A549 (cell line): Measurements from ENCODE around the gene LUZP2. TPM values are rescaled to one million over a fixed set of nuclear protein-coding genes. Genes with fewer than 3 reads are reported as not detected.

Source experiments
- ATAC-seq, 2 experiments: fragments of 200-7000 bp in 1 of 2; fragments of >200 bp in 1 of 2; cut with Nextera tagmentation in 1 of 2; cut with Tn5 transposase in 1 of 2; 3 replicates each; pipeline versions ENCODE4 v1.8.0 to v1.9.1; 2018 to 2020; ENCODE audit warnings: mild to moderate bottlenecking in 1 of 2, moderate library complexity in 1 of 2
- CTCF ChIA-PET: fragments of 300-600 bp; sonication (Branson Sonifier 250); formaldehyde crosslinking; extraction: SDS; loops from one replicate; lab custom pipeline; 2021; ENCODE audit warnings: antibody characterized with exemption, inconsistent platforms; lab: Yijun Ruan, JAX
- POLR2A ChIA-PET: fragments of 350-600 bp; formaldehyde crosslinking; extraction: SDS; loops from one replicate; lab custom pipeline; 2021; ENCODE audit warnings: antibody characterized with exemption, inconsistent platforms; lab: Yijun Ruan, JAX
- DNase-seq, 2 experiments: peaks; one replicate each; pipeline versions ENCODE4 v3.0.0 to v3.0.0-alpha.2; 2011 to 2016; ENCODE audit warnings: low read depth in 1 of 2, low spot score in 1 of 2
- FAIRE-seq: peaks from 2 replicates; lab custom pipeline; 2011; peaks lifted over from hg19 to GRCh38; lab: Jason Lieb, UNC
- H3K27ac ChIP-seq, 2 experiments: fragments of >200 bp; sonication (Bioruptor Twin); formaldehyde crosslinking; 3 replicates each; pipeline ENCODE4 v1.5.1; 2016 to 2017
- H3K4me1 ChIP-seq: fragments of >200 bp; sonication (Bioruptor Twin); formaldehyde crosslinking; 3 replicates; pipeline ENCODE4 v1.6.1; 2016
- H3K4me2 ChIP-seq: fragments of >200 bp; sonication (Bioruptor Twin); formaldehyde crosslinking; 3 replicates; pipeline ENCODE4 v1.6.1; 2016
- H3K4me3 ChIP-seq: fragments of >200 bp; sonication (Bioruptor Twin); formaldehyde crosslinking; 3 replicates; pipeline ENCODE4 v1.5.1; 2016
- H3K9me3 ChIP-seq: fragments of >200 bp; sonication (Bioruptor Twin); formaldehyde crosslinking; 3 replicates; pipeline ENCODE4 v1.6.1; 2016
- BHLHE40 ChIP-seq: IDR thresholded peaks from 2 replicates; pipeline ENCODE4 v1.6.1; 2012; ENCODE audit warnings: low read depth, low read length, inconsistent platforms
- CHD4 ChIP-seq: fragments of 200-600 bp; sonication (generic); IDR thresholded peaks from 2 replicates; pipeline ENCODE4 v1.6.1; 2016; ENCODE audit warnings: antibody characterized with exemption, mild to moderate bottlenecking, borderline replicate concordance
- E2F6 ChIP-seq: IDR thresholded peaks from 2 replicates; pipeline ENCODE4 v1.6.1; 2012; ENCODE audit warnings: low read depth, borderline replicate concordance
- EHF ChIP-seq: fragments of 250-450 bp; sonication (Bioruptor Pico); IDR thresholded peaks from 2 replicates; pipeline ENCODE4 v1.5.0; 2020; ENCODE audit warnings: mild to moderate bottlenecking
- FOSB ChIP-seq: fragments of 250-450 bp; sonication (Bioruptor Pico); IDR thresholded peaks from 2 replicates; pipeline ENCODE4 v1.5.0; 2020; ENCODE audit warnings: mild to moderate bottlenecking, moderate library complexity
- FOXS1 ChIP-seq: fragments of 250-450 bp; sonication (Bioruptor Pico); IDR thresholded peaks from 2 replicates; pipeline ENCODE4 v1.5.0; 2020; ENCODE audit warnings: mild to moderate bottlenecking, moderate library complexity
- HOXB13 ChIP-seq: fragments of 250-450 bp; sonication (Bioruptor Pico); IDR thresholded peaks from 2 replicates; pipeline ENCODE4 v1.5.0; 2020; ENCODE audit warnings: low read depth, mild to moderate bottlenecking, moderate library complexity
- MAFK ChIP-seq: fragments of 450-650 bp; IDR thresholded peaks from 2 replicates; pipeline ENCODE4 v1.6.1; 2014; ENCODE audit not compliant: partially characterized antibody
- MAZ ChIP-seq: fragments of 150-350 bp; IDR thresholded peaks from 2 replicates; pipeline ENCODE4 v1.6.1; 2014; ENCODE audit warnings: antibody characterized with exemption, low read depth, low read length, borderline replicate concordance
- MYC ChIP-seq: IDR thresholded peaks from 2 replicates; pipeline ENCODE4 v1.6.1; 2012; ENCODE audit warnings: mild to moderate bottlenecking, inconsistent platforms, low read length, improper control_type of control experiment, borderline replicate concordance
- PBX3 ChIP-seq: IDR thresholded peaks from 2 replicates; pipeline ENCODE4 v1.6.1; 2012
- PHF8 ChIP-seq: fragments of 200-600 bp; sonication (generic); IDR thresholded peaks from 2 replicates; pipeline ENCODE4 v1.6.1; 2016; ENCODE audit warnings: low read depth, mild to moderate bottlenecking, antibody characterized with exemption, moderate library complexity, borderline replicate concordance
- POLR2A ChIP-seq: IDR thresholded peaks from 2 replicates; pipeline ENCODE4 v1.6.1; 2012; ENCODE audit warnings: mild to moderate bottlenecking, low read length
- RARB ChIP-seq: fragments of 250-450 bp; sonication (Bioruptor Pico); IDR thresholded peaks from 2 replicates; pipeline ENCODE4 v1.8.0; 2021; ENCODE audit warnings: mild to moderate bottlenecking, moderate library complexity
- RNF2 ChIP-seq: fragments of 200-600 bp; sonication (generic); IDR thresholded peaks from 2 replicates; pipeline ENCODE4 v1.6.1; 2016; ENCODE audit warnings: low read depth, mild to moderate bottlenecking, antibody characterized with exemption, moderate library complexity, borderline replicate concordance
- SMC3 ChIP-seq: fragments of >200 bp; sonication (Bioruptor Twin); formaldehyde crosslinking; IDR thresholded peaks from 3 replicates; pipeline ENCODE4 v1.6.1; 2018; ENCODE audit warnings: inconsistent platforms
- TP53 ChIP-seq: fragments of 250-450 bp; sonication (Bioruptor Pico); IDR thresholded peaks from 2 replicates; pipeline ENCODE4 v1.5.0; 2021; ENCODE audit warnings: mild to moderate bottlenecking, moderate library complexity
- USF2 ChIP-seq: fragments of 450-650 bp; IDR thresholded peaks from 2 replicates; pipeline ENCODE4 v1.6.1; 2014; ENCODE audit warnings: antibody characterized with exemption
- ZC3H11A ChIP-seq: fragments of 450-650 bp; IDR thresholded peaks from 2 replicates; pipeline ENCODE4 v1.6.1; 2014; ENCODE audit warnings: antibody characterized with exemption, mild to moderate bottlenecking
- ZFP36 ChIP-seq: fragments of 450-650 bp; IDR thresholded peaks from 2 replicates; pipeline ENCODE4 v1.6.1; 2014; ENCODE audit warnings: borderline replicate concordance; ENCODE audit not compliant: partially characterized antibody
- ZNF302 ChIP-seq: fragments of 250-450 bp; sonication (Bioruptor Pico); IDR thresholded peaks from 2 replicates; pipeline ENCODE4 v1.9.0; 2021; ENCODE audit warnings: inconsistent platforms, mild to moderate bottlenecking, moderate library complexity
- ZSCAN20 ChIP-seq: fragments of 250-450 bp; sonication (Bioruptor Pico); IDR thresholded peaks from 2 replicates; pipeline ENCODE4 v1.8.0; 2022; ENCODE audit warnings: mild to moderate bottlenecking, moderate library complexity
- WGBS: methylation state at CpG from one replicate; pipeline ENCODE4 v1.1.6; 2017; ENCODE audit errors: missing lambda C conversion rate; 5-methylcytosine and 5-hydroxymethylcytosine counted together
- polyA plus RNA-seq, 4 experiments: library from polyadenylated mRNA; depleted of rRNA in 3 of 4; stranded (reverse); fragments of >200 nt; fragmentation: RNase III in 1 of 4; extraction: RNeasy Plus Mini Kit Qiagen cat#74134 plus additional on column Dnase treatment in 1 of 4; gene quantifications; 2 replicates in 3 of 4; 3 replicates in 1 of 4; pipeline ENCODE4 v1.2.3, GENCODE V29; 2011 to 2017

LUZP2 gene
- polyA plus RNA-seq, 2 of the 4 experiments (the other 2 are of a cell fraction): not detected

- no peak for FAIRE-seq
- POLR2A ChIA-PET: no interaction called here
- TF ChIP-seq FOSB (CRISPR knock-in tag) (no peak), PBX3 (no peak), CHD4 (no peak), ZFP36 (no peak), E2F6 (no peak), FOXS1 (CRISPR knock-in tag) (no peak), RARB (no peak), TP53 (CRISPR knock-in tag) (no peak)
- CTCF ChIA-PET: no interaction called here
- Histone ChIP-seq H3K9me3 (no peaks in the 10 kb centered on the region), H3K4me3 (no peak overlapping the region), H3K4me2 (no peak overlapping the region), H3K4me1 (no peaks in the 10 kb centered on the region), H3K27ac (no peak overlapping the region)
- no peak for ATAC-seq
- no peak for DNase-seq
- WGBS: 46% methylated on average over 2 of the region's 2 CpGs
Measured at GRCh38 chr11:24808173-24808572, 311.3 kb downstream of the LUZP2 start.

GRCh38 chr11:24819006-24819405, 322.2 kb downstream of the LUZP2 start:
- ChIA-PET POLR2A (no interaction called here), CTCF (no interaction called here)
- no peak for FAIRE-seq
- WGBS: 7% methylated on average over 4 of the region's 4 CpGs
- Histone ChIP-seq H3K4me3 (no peak overlapping the region), H3K4me2 (no peak overlapping the region), H3K27ac (no peak overlapping the region), H3K4me1 (no peaks in the 10 kb centered on the region), H3K9me3 (no peaks in the 10 kb centered on the region)
- DNase-seq: no peak
- no peak for ATAC-seq
- TF ChIP-seq SMC3: no peak

GRCh38 chr11:24819863-24820434, 323.1 kb downstream of the LUZP2 start:
- ATAC-seq: no peak
- TF ChIP-seq MYC (no peak), ZSCAN20 (CRISPR knock-in tag) (no peak), BHLHE40 (no peak), HOXB13 (no peak), PHF8 (no peak), USF2 (no peak), EHF (no peak)
- CTCF ChIA-PET: no interaction called here
- no peak for DNase-seq
- WGBS: 25% methylated on average over 4 of the region's 4 CpGs
- no peak for FAIRE-seq
- H3K4me2 ChIP-seq: no peak overlapping the region
- POLR2A ChIA-PET: no interaction called here
- H3K4me3 ChIP-seq: no peak overlapping the region
- H3K4me1 ChIP-seq: no peaks in the 10 kb centered on the region
- no peak overlapping the region for H3K27ac ChIP-seq
- H3K9me3 ChIP-seq: no peaks in the 10 kb centered on the region

- DNase-seq: no peak
- TF ChIP-seq POLR2A (no peak), FOXS1 (CRISPR knock-in tag) (no peak), MAZ (no peak), RNF2 (no peak), MAFK (no peak), ZC3H11A (no peak), HOXB13 (no peak), USF2 (no peak), SMC3 (no peak), ZNF302 (CRISPR knock-in tag) (no peak), ZFP36 (no peak), FOSB (CRISPR knock-in tag) (no peak), PBX3 (no peak)
- H3K27ac ChIP-seq: no peak overlapping the region
- CTCF ChIA-PET: no interaction called here
- POLR2A ChIA-PET: no interaction called here
- H3K9me3 ChIP-seq: no peaks in the 10 kb centered on the region
- H3K4me1 ChIP-seq: no peaks in the 10 kb centered on the region
- FAIRE-seq: no peak
- no peak for ATAC-seq
- H3K4me2 ChIP-seq: no peak overlapping the region
- 28% methylated on average over 1 of the region's 1 CpG for WGBS
- H3K4me3 ChIP-seq: no peak overlapping the region
Measured at GRCh38 chr11:24820541-24820940, 323.7 kb downstream of the LUZP2 start.
